Posterior cingulate gyrus (tissue), 11 donors: ENCODE measurements around the gene SLC39A7.
A peak's percentile ranks its signal among the peaks of the same experiment; 100 is the strongest.
"Not testable (repeated sequence)": the region's sequence is repeated elsewhere in the genome, so short reads cannot be mapped to it uniquely, and the experiment has no call there.

Experiments used
- DNase-seq, 10 donors: peaks; one replicate each; pipeline versions ENCODE4 v3.0.0 to v3.0.0-alpha.2; 2020 to 2021; ENCODE audit warnings: mixed read lengths in 3 of 10
- intact Hi-C: fragments of 100-400 bp; cut with DNase I; formaldehyde crosslinking; loops from one replicate; pipeline ENCODE4 v1.15.1; 2023

The SLC39A7 gene

GRCh38 chr6:33215271-33216116, 14.8 kb downstream of the SLC39A7 start:
- DNase-seq: peak in 1 of 10 donors; percentile 52

GRCh38 chr6:33216117-33216649, 15.5 kb downstream of the SLC39A7 start:
- intact Hi-C loops: no loop called here
- DNase-seq: no peak

More at GRCh38 chr6:33215271-33216116, 14.8 kb downstream of the SLC39A7 start:
- intact Hi-C loops: no loop called here

- no peak for DNase-seq
- intact Hi-C loops: no loop called here
Observed at GRCh38 chr6:33217246-33217645, 16.6 kb downstream of the SLC39A7 start.

GRCh38 chr6:33217681-33218080, 17.0 kb downstream of the SLC39A7 start:
- intact Hi-C loops: no loop called here
- no peak for DNase-seq

GRCh38 chr6:33226503-33227120, 25.9 kb downstream of the SLC39A7 start:
- DNase-seq, intact Hi-C loops: not testable (repeated sequence)

- intact Hi-C loops: no loop called here
- DNase-seq: no peak
Observed at GRCh38 chr6:33235221-33235634, 34.6 kb downstream of the SLC39A7 start.

- DNase-seq: no peak
- intact Hi-C loops: no loop called here
Observed at GRCh38 chr6:33236328-33236727, 35.7 kb downstream of the SLC39A7 start.

- intact Hi-C loops: no loop called here
Observed at GRCh38 chr6:33236852-33237251, 36.2 kb downstream of the SLC39A7 start.

GRCh38 chr6:33237741-33238140, 37.1 kb downstream of the SLC39A7 start:
- no peak for DNase-seq
- intact Hi-C loops: no loop called here

More at GRCh38 chr6:33236852-33237251, 36.2 kb downstream of the SLC39A7 start:
- DNase-seq: no peak

- intact Hi-C loops: loop anchor here (10.0 kb wide), 1 partner anchor 47 kb away; the partner anchor contains the start of gene COL11A2
- DNase-seq: no peak
Observed at GRCh38 chr6:33241968-33242367, 41.3 kb downstream of the SLC39A7 start.

GRCh38 chr6:33243476-33243875, 42.8 kb downstream of the SLC39A7 start:
- intact Hi-C loops: loop anchor here (10.0 kb wide), 1 partner anchor 49 kb away; the partner anchor contains the start of gene COL11A2
- DNase-seq: no peak

GRCh38 chr6:33247977-33248642, 47.4 kb downstream of the SLC39A7 start:
- intact Hi-C loops: loop anchor here (1.0 to 10.0 kb wide), 6 partner anchors 36 to 361 kb away; partner anchors contain the start of gene COL11A2
- DNase-seq: peak; percentile 83 to 98 (median 91)

- intact Hi-C loops: loop anchor here (1.0 to 10.0 kb wide), 6 partner anchors 36 to 361 kb away; partner anchors contain the start of gene COL11A2
- peak in 2 of 10 donors; percentile 12 to 81 for DNase-seq
Observed at GRCh38 chr6:33248643-33248931, 47.9 kb downstream of the SLC39A7 start.

GRCh38 chr6:33248932-33249731, 48.5 kb downstream of the SLC39A7 start:
- intact Hi-C loops: loop anchor here (1.0 to 10.0 kb wide), 6 partner anchors 37 to 362 kb away; partner anchors contain the start of gene COL11A2
- peak; percentile 93 to 99 (median 97) for DNase-seq

- intact Hi-C loops: loop anchor here (2.0 to 10.0 kb wide), 4 partner anchors 38 to 363 kb away; partner anchors contain the start of gene COL11A2
- peak in 1 of 10 donors; percentile 16 for DNase-seq
Observed at GRCh38 chr6:33249732-33250630, 49.3 kb downstream of the SLC39A7 start.

- intact Hi-C loops: no loop called here
- DNase-seq: no peak
Observed at GRCh38 chr6:33250731-33251130, 50.1 kb downstream of the SLC39A7 start.

- DNase-seq: no peak
- intact Hi-C loops: no loop called here
Observed at GRCh38 chr6:33251395-33252012, 50.8 kb downstream of the SLC39A7 start.

GRCh38 chr6:33252759-33253158, 52.1 kb downstream of the SLC39A7 start:
- no peak for DNase-seq
- intact Hi-C loops: no loop called here
